Measurements from ENCODE around the gene NR2C2.

DNA sequence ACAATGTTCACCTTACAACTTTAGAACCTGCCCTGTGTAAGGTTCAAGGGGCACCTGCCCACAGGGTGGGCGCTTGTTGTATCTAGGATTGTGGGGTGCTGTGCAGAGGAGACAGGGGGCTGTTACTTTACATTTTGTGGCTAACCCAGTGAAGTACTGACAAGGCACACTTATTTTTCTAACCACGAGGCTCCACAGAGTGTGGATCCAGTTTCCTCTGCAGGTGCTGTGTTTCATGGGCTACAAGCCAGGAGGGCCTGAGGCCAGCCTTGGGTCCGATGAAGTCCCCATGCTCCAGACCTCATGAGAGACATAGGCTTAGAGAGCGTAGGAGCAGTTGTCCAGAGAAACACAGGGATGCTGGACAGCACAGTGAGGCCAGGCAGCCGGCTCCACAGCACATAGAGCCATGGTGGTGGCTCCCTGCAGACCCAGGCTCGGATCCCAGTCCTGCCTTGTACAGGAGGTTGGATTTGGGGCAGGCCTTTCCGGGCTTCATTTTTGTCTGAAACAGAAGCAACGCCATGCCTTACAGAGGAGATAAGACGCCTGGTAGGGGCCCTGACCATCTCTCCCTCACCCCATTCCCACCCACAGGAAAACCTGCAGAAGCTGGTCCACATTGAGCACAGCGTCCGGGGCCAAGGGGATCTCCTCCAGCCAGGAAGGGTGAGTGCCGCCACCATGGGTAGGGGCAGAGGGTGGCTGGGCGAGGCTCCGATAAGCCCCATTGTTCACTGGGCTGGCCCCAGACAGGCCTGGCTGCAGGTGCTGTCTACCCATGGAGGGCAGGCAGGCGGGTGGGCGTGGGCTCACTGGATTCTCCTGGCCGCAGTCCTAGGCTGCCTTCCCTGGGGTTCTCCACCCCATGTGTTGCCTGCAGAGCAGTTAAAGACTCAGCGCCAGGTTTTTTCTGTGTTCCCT lies 40.1 kb upstream of the NR2C2 start:
- TF ChIP-seq, protein P1, sequence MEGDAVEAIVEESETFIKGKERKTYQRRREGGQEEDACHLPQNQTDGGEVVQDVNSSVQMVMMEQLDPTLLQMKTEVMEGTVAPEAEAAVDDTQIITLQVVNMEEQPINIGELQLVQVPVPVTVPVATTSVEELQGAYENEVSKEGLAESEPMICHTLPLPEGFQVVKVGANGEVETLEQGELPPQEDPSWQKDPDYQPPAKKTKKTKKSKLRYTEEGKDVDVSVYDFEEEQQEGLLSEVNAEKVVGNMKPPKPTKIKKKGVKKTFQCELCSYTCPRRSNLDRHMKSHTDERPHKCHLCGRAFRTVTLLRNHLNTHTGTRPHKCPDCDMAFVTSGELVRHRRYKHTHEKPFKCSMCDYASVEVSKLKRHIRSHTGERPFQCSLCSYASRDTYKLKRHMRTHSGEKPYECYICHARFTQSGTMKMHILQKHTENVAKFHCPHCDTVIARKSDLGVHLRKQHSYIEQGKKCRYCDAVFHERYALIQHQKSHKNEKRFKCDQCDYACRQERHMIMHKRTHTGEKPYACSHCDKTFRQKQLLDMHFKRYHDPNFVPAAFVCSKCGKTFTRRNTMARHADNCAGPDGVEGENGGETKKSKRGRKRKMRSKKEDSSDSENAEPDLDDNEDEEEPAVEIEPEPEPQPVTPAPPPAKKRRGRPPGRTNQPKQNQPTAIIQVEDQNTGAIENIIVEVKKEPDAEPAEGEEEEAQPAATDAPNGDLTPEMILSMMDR (conservative IDR thresholded peaks at IDR 0.05; ENCODE audit: low read length): no peak
- no peak for TF ChIP-seq EZH2phosphoT487 (IDR thresholded peaks at IDR 0.05; ENCODE audit: borderline replicate concordance, low read depth, low read length)

All from OCI-LY7 (cell line).